NB4 (cell line): Measurements from ENCODE around the gene ESPL1.

Source experiments
- CTCF ChIP-seq: IDR thresholded peaks from one replicate; pipeline ENCODE4 v1.5.1; 2012; ENCODE audit warnings: low read depth, low read length
- MAX ChIP-seq: IDR thresholded peaks from 2 replicates; pipeline ENCODE4 v1.6.1; 2011; ENCODE audit warnings: low read depth, low read length
- POLR2A ChIP-seq: IDR thresholded peaks from 2 replicates; pipeline ENCODE4 v1.6.1; 2011; ENCODE audit warnings: mild to moderate bottlenecking; ENCODE audit not compliant: insufficient read length; ENCODE audit errors: extremely low read depth

- TF ChIP-seq CTCF (no peak), POLR2A (no peak), MAX (no peak)
Observed at GRCh38 chr12:53239643-53240258, 28.3 kb upstream of the ESPL1 start.
